ENCODE results near the gene ARSB.

The ARSB gene

GRCh38 chr5:78803353-78803752 lies 181.8 kb downstream of the ARSB start:
- TF ChIP-seq, protein P1, sequence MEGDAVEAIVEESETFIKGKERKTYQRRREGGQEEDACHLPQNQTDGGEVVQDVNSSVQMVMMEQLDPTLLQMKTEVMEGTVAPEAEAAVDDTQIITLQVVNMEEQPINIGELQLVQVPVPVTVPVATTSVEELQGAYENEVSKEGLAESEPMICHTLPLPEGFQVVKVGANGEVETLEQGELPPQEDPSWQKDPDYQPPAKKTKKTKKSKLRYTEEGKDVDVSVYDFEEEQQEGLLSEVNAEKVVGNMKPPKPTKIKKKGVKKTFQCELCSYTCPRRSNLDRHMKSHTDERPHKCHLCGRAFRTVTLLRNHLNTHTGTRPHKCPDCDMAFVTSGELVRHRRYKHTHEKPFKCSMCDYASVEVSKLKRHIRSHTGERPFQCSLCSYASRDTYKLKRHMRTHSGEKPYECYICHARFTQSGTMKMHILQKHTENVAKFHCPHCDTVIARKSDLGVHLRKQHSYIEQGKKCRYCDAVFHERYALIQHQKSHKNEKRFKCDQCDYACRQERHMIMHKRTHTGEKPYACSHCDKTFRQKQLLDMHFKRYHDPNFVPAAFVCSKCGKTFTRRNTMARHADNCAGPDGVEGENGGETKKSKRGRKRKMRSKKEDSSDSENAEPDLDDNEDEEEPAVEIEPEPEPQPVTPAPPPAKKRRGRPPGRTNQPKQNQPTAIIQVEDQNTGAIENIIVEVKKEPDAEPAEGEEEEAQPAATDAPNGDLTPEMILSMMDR (conservative IDR thresholded peaks at IDR 0.05; ENCODE audit: low read length): no peak
- peak; percentile 93 for DNase-seq (ENCODE audit: low read depth)
- H3K4me3 ChIP-seq (ENCODE audit: low read length): no peak overlapping the region

GRCh38 chr5:78801413-78801812 lies 183.7 kb downstream of the ARSB start:
- no peak for DNase-seq (ENCODE audit: low read depth)
- TF ChIP-seq, protein P1 (conservative IDR thresholded peaks at IDR 0.05; ENCODE audit: low read length): no peak
- H3K4me3 ChIP-seq (ENCODE audit: low read length): no peak overlapping the region

- peak; percentile 72 for DNase-seq (ENCODE audit: low read depth)
- TF ChIP-seq, protein P1 (conservative IDR thresholded peaks at IDR 0.05; ENCODE audit: low read length): peak; percentile 48
- H3K4me3 ChIP-seq (ENCODE audit: low read length): peak overlapping the region; percentile 15
Measured at GRCh38 chr5:78799266-78800017, 185.7 kb downstream of the ARSB start.

- no peak overlapping the region for H3K4me3 ChIP-seq (ENCODE audit: low read length)
- no peak for DNase-seq (ENCODE audit: low read depth)
- TF ChIP-seq, protein P1 (conservative IDR thresholded peaks at IDR 0.05; ENCODE audit: low read length): no peak
Measured at GRCh38 chr5:78798673-78799029, 186.5 kb downstream of the ARSB start.

DNA sequence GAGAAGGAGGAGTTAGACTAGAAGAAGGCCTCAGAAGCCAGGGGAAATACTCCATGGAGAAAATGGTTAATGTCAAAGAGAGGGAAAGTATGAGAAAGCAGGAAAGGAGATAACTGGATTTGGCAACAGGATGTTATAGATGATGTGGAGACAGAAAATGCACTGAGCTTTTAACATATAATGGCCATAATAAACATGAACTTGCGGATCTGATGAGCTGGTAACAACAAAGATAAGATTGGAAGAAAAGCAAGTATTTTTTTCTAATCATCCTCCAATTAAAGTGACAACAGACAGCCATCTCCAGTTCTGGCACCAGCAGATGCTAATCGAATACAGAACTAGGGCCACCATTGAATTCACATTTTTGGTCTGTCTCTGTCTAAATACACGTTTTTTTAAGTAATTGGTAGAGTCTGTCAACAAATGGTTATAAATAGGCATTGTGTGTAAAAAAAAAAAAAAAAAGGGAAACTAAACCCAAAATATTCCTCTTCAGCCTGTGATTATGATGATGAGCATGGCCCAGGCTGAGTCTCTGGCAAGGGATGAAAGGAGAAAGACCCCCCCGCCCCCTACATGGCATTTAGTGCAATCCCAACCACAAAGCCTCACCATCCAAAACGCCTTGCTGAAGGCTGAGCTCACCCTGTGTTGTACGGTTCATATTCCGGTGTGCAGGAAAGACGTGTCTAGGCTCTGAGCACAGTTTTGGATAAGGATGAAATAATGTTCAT lies 187.0 kb downstream of the ARSB start:
- TF ChIP-seq, protein P1 (conservative IDR thresholded peaks at IDR 0.05; ENCODE audit: low read length): no peak
- DNase-seq (ENCODE audit: low read depth): peak; percentile 83
- no peak overlapping the region for H3K4me3 ChIP-seq (ENCODE audit: low read length)

DNA sequence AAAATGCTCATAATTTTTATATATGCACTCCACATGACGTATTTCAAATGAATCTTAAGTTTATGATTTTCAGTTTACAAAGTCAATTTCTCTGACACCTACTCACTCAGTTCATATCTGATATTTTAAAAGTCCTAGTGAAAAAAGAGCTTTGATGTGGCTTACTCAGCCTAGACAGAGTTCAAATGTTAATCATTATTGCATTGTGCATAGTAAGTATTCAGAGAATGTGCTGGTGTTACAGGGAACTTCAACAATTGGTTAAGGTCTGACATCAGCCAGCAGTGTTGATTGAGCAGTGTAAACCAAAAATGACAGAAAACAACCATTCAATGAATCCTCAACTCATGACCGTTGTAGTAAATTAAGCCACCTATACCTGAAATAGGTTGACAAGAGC lies 189.4 kb downstream of the ARSB start:
- no peak overlapping the region for H3K4me3 ChIP-seq (ENCODE audit: low read length)
- TF ChIP-seq, protein P1 (conservative IDR thresholded peaks at IDR 0.05; ENCODE audit: low read length): no peak
- DNase-seq (ENCODE audit: low read depth): peak; percentile 61

All from AG10803 (cell line).